Sciatic nerve (tissue), 2 donors: ENCODE data around the gene SSH3. TPM values are rescaled to one million over a fixed set of nuclear protein-coding genes. Genes with fewer than 3 reads are reported as not detected.
A peak's percentile ranks its signal among the peaks of the same experiment; 100 is the strongest.

Source experiments
- ATAC-seq: fragments of 200-7000 bp; cut with Tn5 transposase; one replicate; pipeline ENCODE4 v1.9.1; 2020; ENCODE audit warnings: mild to moderate bottlenecking, moderate library complexity
- DNase-seq: peaks from one replicate; pipeline ENCODE4 v3.0.0-alpha.2; 2020; ENCODE audit warnings: low spot score
- intact Hi-C: fragments of 100-400 bp; cut with DNase I; formaldehyde crosslinking; loops from one replicate; pipeline ENCODE4 v1.14.2; 2022
- total RNA-seq: library from RNA; stranded (reverse); fragmentation: NEBNext Ultra II Directional; extraction: Animal tissue kit (Norgen Biotek cat#: 25700); gene quantifications from one replicate; pipeline ENCODE4 v1.2.1, GENCODE V29; 2021
- donor health status: DM: no; HTN: no; CAD: no.
- donor health status: DM: no; HTN: no; CAD: no.

The SSH3 gene
- total RNA-seq, 1 donor from 2014 or later: 40.7 TPM

DNA sequence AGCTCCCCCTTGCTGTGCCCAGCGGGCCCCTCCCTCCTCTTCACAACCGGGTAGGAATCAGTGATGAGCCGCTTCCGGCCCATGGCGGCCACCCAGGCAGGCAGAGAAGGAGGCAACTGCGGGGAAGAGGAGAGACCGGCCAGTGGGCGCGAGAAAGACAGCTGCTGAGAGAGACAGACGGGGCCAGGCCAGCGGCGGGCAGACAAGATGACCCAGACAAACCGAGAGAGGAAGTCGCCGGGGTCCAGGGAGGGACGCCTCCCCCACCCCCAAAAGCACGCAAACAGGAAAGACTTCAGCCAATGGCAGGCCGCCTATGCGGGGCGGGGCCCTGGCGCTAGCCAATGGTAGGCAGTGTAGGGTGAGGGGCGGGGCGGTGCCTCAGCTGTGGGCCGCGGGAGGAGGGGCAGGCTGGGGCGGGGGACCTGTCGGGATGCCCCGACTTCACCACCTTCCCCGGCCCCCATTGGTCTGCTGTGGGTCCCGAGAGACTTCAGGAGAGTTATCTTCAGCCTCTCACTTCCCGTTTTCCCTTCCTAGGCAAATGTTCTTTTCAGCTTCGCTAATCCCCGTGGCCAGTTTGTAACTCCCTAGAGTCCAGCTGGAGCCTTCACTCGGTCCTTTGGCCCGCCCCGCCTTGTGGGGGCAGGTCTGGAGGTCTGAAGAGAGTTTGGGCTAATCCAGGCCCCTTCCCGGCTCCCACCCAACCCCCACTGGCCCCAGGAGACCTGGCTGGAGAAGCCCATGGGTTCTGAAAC, 50.2 kb downstream of the SSH3 start, which contains the start of gene POLD4:
POLD4 (minus strand) TSS at position 230 of the 758 bp plus-strand sequence; CDS start at position 83, 147 bp downstream.
- DNase-seq: peak; percentile 99
- intact Hi-C loops: loop anchor here (2.0 kb wide), 1 partner anchor 29 kb away; no protein-coding TSS in a partner anchor
- ATAC-seq: peak; percentile 96

DNA sequence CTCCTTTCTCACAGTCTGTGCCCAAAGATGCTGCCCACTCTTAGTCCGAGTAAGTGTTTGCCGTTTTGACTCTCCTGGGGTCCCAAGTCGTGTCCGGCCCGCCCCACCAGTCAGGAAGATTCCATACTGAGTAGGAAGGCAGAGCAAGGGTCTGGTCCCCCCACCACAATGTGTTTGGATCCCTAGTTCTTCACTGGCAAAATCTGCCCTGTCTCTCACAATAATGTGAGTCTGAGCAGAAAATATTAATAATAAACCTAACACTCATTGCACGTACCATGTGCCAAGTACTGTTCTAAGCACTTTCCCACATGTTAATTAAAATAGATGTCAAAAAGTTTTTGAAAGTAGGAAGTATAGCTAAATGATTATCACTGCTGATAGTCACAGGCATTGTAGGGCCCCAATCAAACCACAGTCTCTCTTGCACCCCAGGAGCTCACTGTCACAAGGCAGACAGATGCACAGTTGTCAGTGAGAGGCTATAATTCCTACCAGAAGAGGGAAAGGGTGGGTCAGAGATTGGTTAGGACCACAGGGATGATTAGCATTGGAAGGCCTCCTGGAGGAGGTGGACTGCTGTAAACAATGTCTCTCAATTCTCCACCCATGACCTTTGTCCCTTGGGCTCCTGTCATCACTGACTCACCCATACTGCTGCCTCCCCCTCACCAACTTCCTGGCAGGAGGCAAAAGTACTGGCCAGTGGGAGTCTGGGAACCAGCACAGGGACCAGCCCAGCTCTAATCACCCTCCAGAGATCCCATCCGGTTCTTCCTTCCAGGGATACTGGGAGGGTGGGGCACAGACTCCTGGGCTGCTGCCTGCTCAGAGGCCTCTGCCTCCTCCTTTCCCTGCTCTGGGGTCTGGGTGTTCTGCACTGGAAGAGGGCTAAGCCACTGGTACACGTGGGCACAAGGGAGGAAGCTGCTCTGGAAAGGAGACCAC, 51.0 kb downstream of the SSH3 start:
- DNase-seq (no peak), ATAC-seq (peak; percentile 6)
- intact Hi-C loops: loop anchor here (2.0 kb wide), 1 partner anchor 28 kb away; no protein-coding TSS in a partner anchor

DNA sequence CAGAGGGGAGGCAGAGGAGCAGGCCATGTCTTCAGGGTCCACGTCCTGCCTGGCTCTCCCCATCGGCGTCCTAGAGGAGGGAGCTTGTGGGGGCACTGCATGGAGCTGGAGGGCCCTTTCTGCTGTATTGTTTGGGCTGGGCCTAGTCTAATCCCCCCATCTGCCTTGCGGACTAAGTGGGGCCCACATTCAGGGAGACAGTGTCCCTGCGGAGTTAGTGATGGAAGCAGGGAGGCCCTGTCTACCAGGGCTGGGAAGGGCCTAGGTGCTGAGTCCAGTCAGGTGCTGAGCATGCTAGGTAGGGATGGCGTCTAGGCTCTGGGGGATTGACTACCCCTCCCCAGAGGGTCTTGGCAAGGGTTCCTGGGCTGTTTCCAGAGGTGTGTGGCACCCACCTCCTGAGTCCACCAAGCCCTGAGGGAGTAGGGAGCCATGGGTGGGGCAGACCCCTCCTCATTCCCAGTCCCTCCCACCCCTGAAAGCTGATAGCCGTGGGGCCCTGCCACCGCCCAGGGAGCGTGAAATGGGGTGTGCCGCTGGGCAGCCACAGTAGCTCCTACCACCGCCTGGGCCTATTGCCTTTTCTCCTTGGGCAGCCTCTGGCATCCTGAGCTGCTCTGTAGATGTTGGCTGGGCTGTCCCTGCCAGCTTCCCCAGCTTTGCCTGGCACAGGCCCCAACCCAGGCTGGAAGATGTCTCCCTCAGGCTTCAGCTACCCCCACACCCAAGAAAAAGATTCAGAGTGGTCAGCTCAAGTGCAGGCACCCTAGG, 51.9 kb downstream of the SSH3 start:
- DNase-seq (no peak), ATAC-seq (no peak)
- intact Hi-C loops: loop anchor here (2.0 kb wide), 1 partner anchor 28 kb away; no protein-coding TSS in a partner anchor

DNA sequence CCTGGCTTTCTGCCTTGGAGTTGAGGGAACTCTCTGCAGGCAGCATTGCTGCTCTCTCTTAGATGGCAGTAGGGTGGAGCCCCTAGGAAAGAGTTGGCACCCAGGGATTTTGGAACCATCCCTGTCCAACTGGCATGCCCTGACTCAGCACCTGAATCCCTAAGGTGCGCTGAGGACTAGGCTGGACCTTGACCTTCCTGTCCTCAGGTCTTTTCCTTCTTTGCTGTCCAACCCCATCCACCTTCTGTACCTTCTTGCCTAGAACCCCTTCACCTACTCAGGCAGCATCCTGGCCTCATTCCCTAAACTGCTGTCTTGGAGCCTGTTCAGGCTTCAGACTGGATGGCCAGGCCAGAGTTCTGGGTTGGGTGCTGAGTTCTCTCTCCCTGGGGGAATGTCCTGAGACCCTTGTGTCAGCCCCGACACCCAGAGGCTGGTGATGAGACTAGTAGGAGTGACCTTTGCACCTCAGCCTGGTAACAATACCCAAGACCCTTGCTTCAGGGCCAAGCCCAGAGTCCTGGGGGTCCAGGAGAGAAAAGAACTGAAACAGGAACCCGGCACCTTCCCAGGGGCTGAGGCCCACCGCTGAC, 52.6 kb downstream of the SSH3 start:
- DNase-seq (no peak), ATAC-seq (no peak)
- intact Hi-C loops: loop anchor here (2.0 kb wide), 1 partner anchor 27 kb away; no protein-coding TSS in a partner anchor

DNA sequence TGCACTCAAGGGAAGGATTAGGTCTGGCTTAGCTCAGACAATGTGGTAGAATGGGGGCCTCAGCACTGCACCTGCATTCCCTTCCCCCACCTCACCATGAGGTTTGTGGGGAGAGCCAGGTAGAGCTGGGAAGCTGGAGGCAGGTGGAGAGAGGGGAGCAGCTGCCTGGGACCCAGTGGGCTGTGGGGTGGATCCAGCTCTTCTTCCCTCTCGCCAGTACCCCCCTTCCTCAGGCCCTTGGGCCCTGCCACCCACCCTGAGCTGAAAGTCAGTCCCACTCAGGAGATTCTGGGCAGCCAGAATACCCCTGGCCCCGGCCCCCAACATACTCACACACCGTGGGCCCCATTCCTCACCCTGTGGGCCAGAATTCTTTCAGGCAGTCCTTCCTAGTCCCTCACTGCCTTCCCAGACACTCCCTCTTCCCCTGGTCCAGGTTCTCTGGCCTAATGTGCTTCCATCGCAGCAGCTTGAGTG, 53.1 kb downstream of the SSH3 start:
- intact Hi-C loops: no loop called here
- ATAC-seq (no peak), DNase-seq (no peak)

DNA sequence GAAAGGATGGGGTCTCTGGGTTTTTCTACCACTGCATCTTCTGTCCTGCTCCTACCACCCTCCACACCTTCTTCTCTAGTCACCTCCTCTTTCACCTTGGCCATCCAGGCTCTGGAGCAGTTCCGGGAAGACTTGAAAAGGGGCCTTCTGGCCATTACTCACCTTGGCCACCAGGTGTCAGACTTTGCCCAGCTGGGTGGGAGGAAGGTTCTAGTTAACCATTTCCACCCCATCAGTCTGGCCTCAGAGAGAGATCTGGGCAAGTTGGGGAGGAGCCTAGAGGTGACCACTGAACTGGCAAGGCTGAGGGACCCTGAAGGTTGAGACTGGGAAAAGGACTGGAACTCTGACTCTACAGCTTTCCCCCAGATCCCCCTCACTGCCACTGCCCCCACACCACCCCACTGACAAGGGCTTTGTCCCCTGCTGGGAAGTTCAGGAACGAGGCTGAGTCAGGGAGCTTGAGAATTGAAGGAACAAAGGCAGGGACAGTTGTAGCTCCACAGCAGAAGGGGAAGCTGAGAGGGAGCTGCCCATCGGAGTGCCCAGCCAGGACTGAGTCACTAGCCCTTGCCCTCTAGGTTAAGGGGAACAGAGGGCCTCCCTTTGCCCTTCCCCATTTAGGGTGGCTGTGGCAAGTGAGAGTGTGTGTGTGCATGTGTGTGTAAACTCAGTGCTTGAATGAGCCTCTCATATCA, 53.7 kb downstream of the SSH3 start:
- intact Hi-C loops: no loop called here
- peak; percentile 5 for ATAC-seq
- no peak for DNase-seq

DNA sequence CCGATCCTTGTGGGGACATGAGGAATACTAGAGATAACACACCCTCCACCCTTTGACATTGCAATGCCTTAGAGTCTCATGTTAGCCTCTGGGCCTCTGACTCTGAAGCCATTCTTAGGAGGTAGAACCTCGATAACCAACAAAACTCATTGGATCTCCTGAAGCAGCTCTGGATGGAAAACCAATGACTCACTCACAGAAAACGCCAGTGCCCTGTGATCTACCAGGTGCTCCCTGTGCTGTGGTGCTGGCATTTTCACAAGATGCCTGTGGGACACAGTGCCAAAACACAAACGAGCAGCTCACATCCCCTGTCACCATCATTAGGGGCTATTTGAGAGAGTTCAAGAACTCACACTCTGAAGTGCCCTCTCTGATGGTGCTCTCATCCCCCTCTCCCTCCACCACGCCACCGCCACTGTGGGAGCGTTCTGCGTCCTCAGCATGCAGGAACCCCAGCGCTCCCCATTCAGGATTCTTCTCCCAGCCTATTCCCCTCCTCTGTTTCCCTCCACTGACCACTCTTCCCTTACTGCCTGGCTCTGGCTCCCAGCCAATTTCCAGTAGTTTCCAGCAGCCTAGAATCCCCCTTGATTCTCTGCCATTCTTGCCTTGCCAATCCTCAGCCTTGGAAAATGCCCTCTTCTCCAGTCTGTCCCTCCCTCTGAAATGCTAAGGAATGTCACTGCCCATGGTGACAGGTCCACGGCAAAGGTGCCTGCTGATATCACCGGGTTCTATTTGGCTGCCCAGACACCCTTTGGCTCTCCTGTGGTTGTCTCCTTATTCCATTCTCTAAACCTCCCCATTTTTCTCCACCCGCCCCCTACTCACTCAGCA, 54.7 kb downstream of the SSH3 start:
- ATAC-seq (no peak), DNase-seq (no peak)
- intact Hi-C loops: no loop called here

Other genes with a start within 250 kb of the SSH3 start
- 10.3 TPM for gene RHOD, start 246.7 kb upstream of the SSH3 start, total RNA-seq
- 92.8 TPM for gene KDM2A, start 184.3 kb upstream of the SSH3 start, total RNA-seq
- 61.7 TPM for gene GRK2, start 37.1 kb upstream of the SSH3 start, total RNA-seq
- gene ANKRD13D, start 14.2 kb upstream of the SSH3 start, total RNA-seq: 69.7 TPM
- 43.5 TPM for gene POLD4, start 50.0 kb downstream of the SSH3 start, total RNA-seq
- 7.5 TPM for gene CLCF1, start 70.1 kb downstream of the SSH3 start, total RNA-seq
- gene RAD9A, start 88.5 kb downstream of the SSH3 start, total RNA-seq: 23.8 TPM
- 56.2 TPM for gene PPP1CA, start 98.3 kb downstream of the SSH3 start, total RNA-seq
- 7.4 TPM for gene TBC1D10C, start 100.6 kb downstream of the SSH3 start, total RNA-seq
- 8.4 TPM for gene CARNS1, start 112.1 kb downstream of the SSH3 start, total RNA-seq
- 30.8 TPM for gene RPS6KB2, start 125.0 kb downstream of the SSH3 start, total RNA-seq
- gene PTPRCAP, start 134.2 kb downstream of the SSH3 start, total RNA-seq: 4.2 TPM
- 59.8 TPM for gene CORO1B, start 139.9 kb downstream of the SSH3 start, total RNA-seq
- not detected for gene GPR152, start 149.2 kb downstream of the SSH3 start, total RNA-seq
- 2.5 TPM for gene CABP4, start 151.8 kb downstream of the SSH3 start, total RNA-seq
- 49.9 TPM for gene TMEM134, start 165.7 kb downstream of the SSH3 start, total RNA-seq
- 72.0 TPM for gene AIP, start 179.5 kb downstream of the SSH3 start, total RNA-seq
- gene PITPNM1, start 201.8 kb downstream of the SSH3 start, total RNA-seq: 80.0 TPM
- 73.6 TPM for gene CDK2AP2, start 204.6 kb downstream of the SSH3 start, total RNA-seq
- gene CABP2, start 219.9 kb downstream of the SSH3 start, total RNA-seq: not detected